B cell (primary cell): ENCODE data around the gene DUOXA2.

Experiments
- CTCF ChIP-seq: fragments of 200-600 bp; IDR thresholded peaks from one replicate; pipeline ENCODE4 v1.8.0; 2022; ENCODE audit warnings: antibody characterized with exemption, mild to moderate bottlenecking
- EZH2 ChIP-seq: IDR thresholded peaks from 2 replicates; pipeline ENCODE4 v1.6.1; 2012; ENCODE audit warnings: borderline replicate concordance, low read depth, mild to moderate bottlenecking, moderate library complexity, low read length; ENCODE audit not compliant: insufficient read depth, poor library complexity, severe bottlenecking

- TF ChIP-seq CTCF (no peak), EZH2 (no peak)
Observed at GRCh38 chr15:45161666-45162065, 47.5 kb downstream of the DUOXA2 start.
